K562 (cell line): ENCODE measurements around the gene RCE1. TPM values are rescaled to one million over a fixed set of nuclear protein-coding genes. Genes with fewer than 3 reads are reported as not detected.
A peak's percentile ranks its signal among the peaks of the same experiment; 100 is the strongest.

Source experiments
- CC2D1A ChIP-seq: fragments of 450-650 bp; IDR thresholded peaks from 2 replicates; pipeline ENCODE4 v1.6.1; 2017; ENCODE audit warnings: mild to moderate bottlenecking
- GABPB1 ChIP-seq: sonication (generic); formaldehyde crosslinking; IDR thresholded peaks from 2 replicates; pipeline ENCODE4 v1.8.0; 2022; ENCODE audit warnings: mild to moderate bottlenecking, missing genetic modification reagents
- JUNB ChIP-seq: fragments of 450-650 bp; formaldehyde crosslinking; conservative IDR thresholded peaks from 2 replicates; pipeline ENCODE4 v1.4.0; 2020; ENCODE audit warnings: mild to moderate bottlenecking
- MYNN ChIP-seq, 2 experiments: sonication (generic); formaldehyde crosslinking in 1 of 2; IDR thresholded peaks; 2 replicates each; pipeline versions ENCODE4 v1.5.0 to v1.6.1; 2016 to 2020; ENCODE audit warnings: antibody characterized with exemption in 1 of 2, missing genetic modification reagents in 1 of 2
- PHTF2 ChIP-seq: fragments of 250-450 bp; sonication (Bioruptor Pico); IDR thresholded peaks from 2 replicates; pipeline ENCODE4 v1.5.0; 2021; ENCODE audit warnings: mild to moderate bottlenecking
- TAF1 ChIP-seq: IDR thresholded peaks from 2 replicates; pipeline ENCODE4 v1.6.1; 2011; ENCODE audit warnings: mild to moderate bottlenecking, low read length, moderate library complexity; ENCODE audit not compliant: insufficient read depth, control insufficient read depth, severe bottlenecking; ENCODE audit errors: extremely low read depth
- TEAD4 ChIP-seq, 2 experiments: sonication (generic) in 1 of 2; formaldehyde crosslinking in 1 of 2; IDR thresholded peaks; 2 replicates each; pipeline versions ENCODE4 v1.6.1 to v1.8.0; 2012 to 2022; ENCODE audit warnings: borderline replicate concordance in 1 of 2, inconsistent platforms in 1 of 2, low read length in 1 of 2, mild to moderate bottlenecking in 1 of 2, missing genetic modification reagents in 1 of 2
- ZFX ChIP-seq: sonication (generic); formaldehyde crosslinking; IDR thresholded peaks from 2 replicates; pipeline ENCODE4 v1.8.0; 2022; ENCODE audit warnings: mild to moderate bottlenecking, missing genetic modification reagents, moderate library complexity
- ZNF133 ChIP-seq: fragments of 250-450 bp; sonication (Bioruptor Pico); IDR thresholded peaks from 2 replicates; pipeline ENCODE4 v1.4.0; 2020; ENCODE audit warnings: mild to moderate bottlenecking
- polyA plus RNA-seq, 8 experiments: library from polyadenylated mRNA; depleted of rRNA in 4 of 8; stranded (reverse) in 5 of 8; unstranded in 3 of 8; fragments of >200 nt; fragmentation: Nextera tagmentation in 2 of 8; fragmentation: Illumina TruSeq in 1 of 8; extraction: Ambion mirVana in 2 of 8; extraction: Trizol in 1 of 8; gene quantifications; 2 replicates each; pipeline versions ENCODE4 v1.2.1 to v1.2.3, GENCODE V29; 2011 to 2014; ENCODE audit warnings: inconsistent platforms in 1 of 8, missing spikeins in 1 of 8
- total RNA-seq, 7 experiments: library from RNA; depleted of rRNA in 6 of 7; stranded (reverse); fragments of >200 nt in 6 of 7; fragmentation: Illumina TruSeq in 2 of 7; extraction: Trizol in 2 of 7; gene quantifications; 2 replicates each; pipeline versions ENCODE4 v1.2.1 to v1.2.3, GENCODE V29; 2011 to 2021; ENCODE audit warnings: low replicate concordance in 1 of 7
- TF ChIP-seq, protein P1 (sequence below), 2 experiments: fragments of 450-650 bp in 1 of 2; IDR thresholded peaks; 2 replicates each; pipeline ENCODE4 v1.6.1; 2011 to 2017; ENCODE audit warnings: low read depth in 2 of 2, antibody characterized with exemption in 1 of 2, borderline replicate concordance in 1 of 2, low read length in 1 of 2, mild to moderate bottlenecking in 1 of 2, mixed read lengths in 1 of 2; ENCODE audit not compliant: control insufficient read depth in 1 of 2
- TF ChIP-seq, protein P2 (sequence below), 2 experiments: fragments of 450-650 bp; conservative IDR thresholded peaks; 2 replicates each; pipeline ENCODE4 v1.6.1; 2017; ENCODE audit warnings: mild to moderate bottlenecking in 2 of 2, moderate library complexity in 2 of 2
- TF ChIP-seq, protein P3 (sequence below): fragments of 250-450 bp; sonication (Bioruptor Pico); IDR thresholded peaks from 2 replicates; pipeline ENCODE4 v1.5.0; 2021; ENCODE audit warnings: mild to moderate bottlenecking, moderate library complexity
- TF ChIP-seq, protein P4 (sequence below): fragments of 150-350 bp; IDR thresholded peaks from 2 replicates; pipeline ENCODE4 v1.6.1; 2014; ENCODE audit warnings: low read depth, mild to moderate bottlenecking, low read length, borderline replicate concordance

Gene RCE1
- total and polyA plus RNA-seq, 9 of the 15 experiments (the other 6 are each of a cell fraction or from before 2014, with no cell fraction given) = 0.75 to 41.5 (median 15.1) TPM

DNA sequence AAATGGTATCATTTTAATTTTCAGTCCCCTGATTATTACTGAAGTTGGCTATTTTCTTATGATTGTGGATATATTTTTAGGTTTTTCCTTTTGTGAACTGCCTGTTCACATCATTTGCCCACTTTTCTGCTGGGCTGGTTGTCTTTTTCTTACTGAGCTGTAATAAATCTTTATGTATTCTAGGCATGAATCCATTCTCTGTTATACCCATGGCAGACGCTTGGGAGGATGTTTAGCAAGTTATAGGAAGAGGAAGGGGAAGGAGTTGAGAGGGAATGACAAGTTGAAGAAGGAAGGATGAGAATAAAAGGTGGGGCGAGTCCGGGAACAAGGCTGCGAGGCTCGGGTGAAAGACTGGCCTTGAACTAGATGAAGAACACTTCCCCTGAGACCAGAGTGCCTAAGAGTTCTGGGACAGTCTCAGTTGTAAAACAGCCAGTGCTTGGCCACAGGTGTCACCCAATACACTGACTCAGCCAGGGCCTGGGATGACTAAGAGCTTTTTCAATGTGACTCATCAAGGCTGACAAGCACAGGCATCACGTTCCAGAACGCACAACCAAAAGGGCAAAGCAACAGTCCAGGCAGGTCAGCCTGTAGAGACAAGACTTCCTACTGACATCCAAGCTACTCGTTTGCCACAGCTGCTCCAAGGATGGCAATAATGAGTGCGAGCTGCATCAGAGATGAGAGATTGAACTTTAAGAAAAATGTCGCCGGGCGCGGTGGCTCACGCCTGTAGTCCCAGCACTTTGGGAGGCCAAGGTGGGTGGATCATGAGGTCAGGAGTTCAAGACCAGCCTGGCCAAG is 48.8 kb downstream of the RCE1 start (continued):
- TF ChIP-seq, protein P1, sequence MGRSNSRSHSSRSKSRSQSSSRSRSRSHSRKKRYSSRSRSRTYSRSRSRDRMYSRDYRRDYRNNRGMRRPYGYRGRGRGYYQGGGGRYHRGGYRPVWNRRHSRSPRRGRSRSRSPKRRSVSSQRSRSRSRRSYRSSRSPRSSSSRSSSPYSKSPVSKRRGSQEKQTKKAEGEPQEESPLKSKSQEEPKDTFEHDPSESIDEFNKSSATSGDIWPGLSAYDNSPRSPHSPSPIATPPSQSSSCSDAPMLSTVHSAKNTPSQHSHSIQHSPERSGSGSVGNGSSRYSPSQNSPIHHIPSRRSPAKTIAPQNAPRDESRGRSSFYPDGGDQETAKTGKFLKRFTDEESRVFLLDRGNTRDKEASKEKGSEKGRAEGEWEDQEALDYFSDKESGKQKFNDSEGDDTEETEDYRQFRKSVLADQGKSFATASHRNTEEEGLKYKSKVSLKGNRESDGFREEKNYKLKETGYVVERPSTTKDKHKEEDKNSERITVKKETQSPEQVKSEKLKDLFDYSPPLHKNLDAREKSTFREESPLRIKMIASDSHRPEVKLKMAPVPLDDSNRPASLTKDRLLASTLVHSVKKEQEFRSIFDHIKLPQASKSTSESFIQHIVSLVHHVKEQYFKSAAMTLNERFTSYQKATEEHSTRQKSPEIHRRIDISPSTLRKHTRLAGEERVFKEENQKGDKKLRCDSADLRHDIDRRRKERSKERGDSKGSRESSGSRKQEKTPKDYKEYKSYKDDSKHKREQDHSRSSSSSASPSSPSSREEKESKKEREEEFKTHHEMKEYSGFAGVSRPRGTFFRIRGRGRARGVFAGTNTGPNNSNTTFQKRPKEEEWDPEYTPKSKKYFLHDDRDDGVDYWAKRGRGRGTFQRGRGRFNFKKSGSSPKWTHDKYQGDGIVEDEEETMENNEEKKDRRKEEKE (IDR thresholded peaks at IDR 0.05; ENCODE audit: borderline replicate concordance in 1 of 2, control insufficient read depth in 1 of 2, low read depth in 2 of 2, low read length in 1 of 2) = peak in 1 of 2 experiments; percentile 32; a peak in 1 of 4 replicates
- TF ChIP-seq GABPB1 (peak; percentile 44; the same call in 1 of the 2 replicates), PHTF2 (CRISPR knock-in tag) (no peak), MYNN (IDR thresholded peaks at IDR 0.05) (0 out of 2 replicates have a peak, but pooled peaks have one; percentile 58), MYNN (CRISPR knock-in tag; IDR thresholded peaks at IDR 0.05) (no peak), ZFX (0 out of 2 replicates have a peak, but pooled peaks have one; percentile 26), CC2D1A (no peak), TAF1 (peak; percentile 36), JUNB (peak; percentile 96), ZNF133 (CRISPR knock-in tag) (no peak), TEAD4 (IDR thresholded peaks at IDR 0.05; ENCODE audit: low read length) (peak; percentile 56), TEAD4 (CRISPR knock-in tag; IDR thresholded peaks at IDR 0.05; ENCODE audit: borderline replicate concordance) (no peak)
- TF ChIP-seq, protein P2, sequence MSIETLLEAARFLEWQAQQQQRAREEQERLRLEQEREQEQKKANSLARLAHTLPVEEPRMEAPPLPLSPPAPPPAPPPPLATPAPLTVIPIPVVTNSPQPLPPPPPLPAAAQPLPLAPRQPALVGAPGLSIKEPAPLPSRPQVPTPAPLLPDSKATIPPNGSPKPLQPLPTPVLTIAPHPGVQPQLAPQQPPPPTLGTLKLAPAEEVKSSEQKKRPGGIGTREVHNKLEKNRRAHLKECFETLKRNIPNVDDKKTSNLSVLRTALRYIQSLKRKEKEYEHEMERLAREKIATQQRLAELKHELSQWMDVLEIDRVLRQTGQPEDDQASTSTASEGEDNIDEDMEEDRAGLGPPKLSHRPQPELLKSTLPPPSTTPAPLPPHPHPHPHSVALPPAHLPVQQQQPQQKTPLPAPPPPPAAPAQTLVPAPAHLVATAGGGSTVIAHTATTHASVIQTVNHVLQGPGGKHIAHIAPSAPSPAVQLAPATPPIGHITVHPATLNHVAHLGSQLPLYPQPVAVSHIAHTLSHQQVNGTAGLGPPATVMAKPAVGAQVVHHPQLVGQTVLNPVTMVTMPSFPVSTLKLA (conservative IDR thresholded peaks at IDR 0.05) = peak in 1 of 2 experiments; percentile 80; a peak in 3 of 4 replicates
- TF ChIP-seq, protein P3, sequence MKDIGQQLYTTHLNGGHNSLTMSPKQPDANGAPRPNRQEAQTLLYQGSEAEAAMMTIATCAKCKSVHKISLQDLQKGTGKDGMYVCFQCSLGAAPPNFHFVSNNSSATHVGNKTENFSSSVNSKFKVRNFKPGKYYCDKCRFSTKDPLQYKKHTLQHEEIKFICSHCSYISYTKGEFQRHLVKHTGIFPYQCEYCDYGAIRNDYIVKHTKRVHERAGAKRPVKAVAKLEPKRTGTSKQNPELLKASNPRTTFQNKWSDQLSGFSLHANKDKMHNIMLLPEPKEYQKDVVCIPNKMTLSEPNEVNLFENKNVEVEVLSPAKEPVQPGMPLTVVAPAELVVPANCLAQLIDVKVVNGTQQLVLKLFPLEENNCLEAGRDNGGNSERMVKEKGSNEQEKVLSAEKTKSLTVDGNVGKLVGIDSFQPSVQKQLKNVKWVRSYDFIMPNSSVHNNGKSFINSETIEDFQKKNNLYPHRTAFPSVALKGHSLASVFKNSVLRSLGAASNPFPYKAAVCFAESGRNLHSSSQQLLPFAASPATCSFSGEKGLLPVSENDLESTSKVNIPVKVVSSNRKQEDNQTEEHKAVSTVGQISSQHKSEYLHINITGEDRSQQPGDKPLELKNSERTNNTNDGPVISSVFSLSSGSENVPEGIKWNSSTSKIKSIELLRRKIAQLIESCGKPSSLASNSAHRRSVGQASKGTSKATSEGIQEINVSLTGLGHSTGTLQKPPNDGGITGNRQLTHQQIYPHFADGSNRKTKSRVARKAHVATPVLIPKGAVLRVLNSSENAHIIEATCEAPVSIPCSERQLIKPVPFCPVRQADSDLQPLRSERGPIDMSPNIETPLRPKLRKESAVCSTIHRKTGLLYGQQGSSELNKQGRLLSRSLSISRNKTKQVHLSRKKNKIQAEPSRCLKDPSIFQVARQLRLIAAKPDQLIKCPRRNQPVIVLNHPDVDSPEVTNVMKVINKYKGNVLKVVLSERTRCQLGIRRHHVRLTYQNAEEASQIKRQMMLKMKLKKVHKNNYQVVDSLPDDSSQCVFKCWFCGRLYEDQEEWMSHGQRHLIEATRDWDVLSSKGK = no peak
- TF ChIP-seq, protein P4, sequence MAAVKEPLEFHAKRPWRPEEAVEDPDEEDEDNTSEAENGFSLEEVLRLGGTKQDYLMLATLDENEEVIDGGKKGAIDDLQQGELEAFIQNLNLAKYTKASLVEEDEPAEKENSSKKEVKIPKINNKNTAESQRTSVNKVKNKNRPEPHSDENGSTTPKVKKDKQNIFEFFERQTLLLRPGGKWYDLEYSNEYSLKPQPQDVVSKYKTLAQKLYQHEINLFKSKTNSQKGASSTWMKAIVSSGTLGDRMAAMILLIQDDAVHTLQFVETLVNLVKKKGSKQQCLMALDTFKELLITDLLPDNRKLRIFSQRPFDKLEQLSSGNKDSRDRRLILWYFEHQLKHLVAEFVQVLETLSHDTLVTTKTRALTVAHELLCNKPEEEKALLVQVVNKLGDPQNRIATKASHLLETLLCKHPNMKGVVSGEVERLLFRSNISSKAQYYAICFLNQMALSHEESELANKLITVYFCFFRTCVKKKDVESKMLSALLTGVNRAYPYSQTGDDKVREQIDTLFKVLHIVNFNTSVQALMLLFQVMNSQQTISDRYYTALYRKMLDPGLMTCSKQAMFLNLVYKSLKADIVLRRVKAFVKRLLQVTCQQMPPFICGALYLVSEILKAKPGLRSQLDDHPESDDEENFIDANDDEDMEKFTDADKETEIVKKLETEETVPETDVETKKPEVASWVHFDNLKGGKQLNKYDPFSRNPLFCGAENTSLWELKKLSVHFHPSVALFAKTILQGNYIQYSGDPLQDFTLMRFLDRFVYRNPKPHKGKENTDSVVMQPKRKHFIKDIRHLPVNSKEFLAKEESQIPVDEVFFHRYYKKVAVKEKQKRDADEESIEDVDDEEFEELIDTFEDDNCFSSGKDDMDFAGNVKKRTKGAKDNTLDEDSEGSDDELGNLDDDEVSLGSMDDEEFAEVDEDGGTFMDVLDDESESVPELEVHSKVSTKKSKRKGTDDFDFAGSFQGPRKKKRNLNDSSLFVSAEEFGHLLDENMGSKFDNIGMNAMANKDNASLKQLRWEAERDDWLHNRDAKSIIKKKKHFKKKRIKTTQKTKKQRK = no peak
- TF ChIP-seq, all 486 proteins: peak for 122
